Measurements from ENCODE around the gene XYLT1.

- TF ChIP-seq, protein P1, sequence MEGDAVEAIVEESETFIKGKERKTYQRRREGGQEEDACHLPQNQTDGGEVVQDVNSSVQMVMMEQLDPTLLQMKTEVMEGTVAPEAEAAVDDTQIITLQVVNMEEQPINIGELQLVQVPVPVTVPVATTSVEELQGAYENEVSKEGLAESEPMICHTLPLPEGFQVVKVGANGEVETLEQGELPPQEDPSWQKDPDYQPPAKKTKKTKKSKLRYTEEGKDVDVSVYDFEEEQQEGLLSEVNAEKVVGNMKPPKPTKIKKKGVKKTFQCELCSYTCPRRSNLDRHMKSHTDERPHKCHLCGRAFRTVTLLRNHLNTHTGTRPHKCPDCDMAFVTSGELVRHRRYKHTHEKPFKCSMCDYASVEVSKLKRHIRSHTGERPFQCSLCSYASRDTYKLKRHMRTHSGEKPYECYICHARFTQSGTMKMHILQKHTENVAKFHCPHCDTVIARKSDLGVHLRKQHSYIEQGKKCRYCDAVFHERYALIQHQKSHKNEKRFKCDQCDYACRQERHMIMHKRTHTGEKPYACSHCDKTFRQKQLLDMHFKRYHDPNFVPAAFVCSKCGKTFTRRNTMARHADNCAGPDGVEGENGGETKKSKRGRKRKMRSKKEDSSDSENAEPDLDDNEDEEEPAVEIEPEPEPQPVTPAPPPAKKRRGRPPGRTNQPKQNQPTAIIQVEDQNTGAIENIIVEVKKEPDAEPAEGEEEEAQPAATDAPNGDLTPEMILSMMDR (IDR thresholded peaks at IDR 0.05; ENCODE audit: low read depth, low read length), result no peak
- TF ChIP-seq EZH2phosphoT487 (IDR thresholded peaks at IDR 0.05; ENCODE audit: low read depth), result no peak
These were observed 243.5 kb downstream of the XYLT1 start for GRCh38 chr16:17227278-17227677.

All from OCI-LY3 (cell line).